ENCODE measurements around the gene NT5C2.
"Not testable (repeated sequence)": the region's sequence is repeated elsewhere in the genome, so short reads cannot be mapped to it uniquely, and the experiment has no call there.

NT5C2 gene

DNA sequence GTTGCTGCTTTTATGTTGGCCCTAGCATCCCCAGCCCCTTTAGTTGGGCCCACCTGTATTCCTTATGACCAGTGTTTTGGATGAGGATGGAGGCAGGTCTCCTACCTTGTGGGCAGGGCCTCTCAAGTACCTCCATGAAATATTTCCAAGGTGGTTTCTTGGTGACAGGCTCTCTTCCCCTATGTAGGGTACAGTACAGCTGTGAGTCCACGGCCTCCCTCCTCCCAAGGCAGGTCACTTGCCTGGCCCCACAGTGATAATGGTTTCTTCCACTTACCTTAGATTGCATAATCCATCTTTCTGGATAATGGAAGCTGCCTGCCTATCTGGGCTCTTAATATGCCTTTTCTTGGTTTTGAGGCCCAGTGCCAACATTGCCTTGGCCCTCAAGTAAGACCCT, 110.4 kb downstream of the NT5C2 start:
- no peak for DNase-seq

GRCh38 chr10:103080891-103081581, 112.0 kb downstream of the NT5C2 start:
- no peak for DNase-seq

GRCh38 chr10:103079946-103080345, 113.1 kb downstream of the NT5C2 start:
- DNase-seq = no peak

GRCh38 chr10:103079100-103079499, 114.0 kb downstream of the NT5C2 start:
- DNase-seq = no peak

DNA sequence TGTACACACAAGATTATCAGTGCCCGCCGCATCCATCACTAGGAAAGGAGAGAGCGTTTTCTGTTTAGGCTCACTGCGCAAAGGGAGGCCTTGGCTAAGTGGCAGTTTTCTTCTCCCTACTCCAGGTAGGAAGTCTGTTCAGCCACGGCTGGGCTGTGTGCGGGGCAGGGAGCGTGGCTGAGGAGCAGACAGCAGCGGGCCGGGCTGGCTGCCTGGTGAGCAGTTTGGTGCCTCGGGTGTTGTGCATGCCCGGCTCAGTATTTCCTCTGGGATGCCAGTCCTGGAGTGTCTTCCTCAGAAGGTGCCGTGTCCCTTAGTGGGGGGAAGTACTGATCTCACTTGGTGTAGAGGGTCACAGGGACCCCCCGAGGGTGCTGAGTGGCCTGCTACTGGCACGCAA, 114.4 kb downstream of the NT5C2 start:
- DNase-seq = no peak

- DNase-seq = no peak
Measured at GRCh38 chr10:103078309-103078615, 114.8 kb downstream of the NT5C2 start.

- no peak for DNase-seq
Measured at GRCh38 chr10:103077491-103078308, 115.4 kb downstream of the NT5C2 start.

GRCh38 chr10:103077020-103077419, 116.1 kb downstream of the NT5C2 start:
- no peak for DNase-seq

- no peak for DNase-seq
Measured at GRCh38 chr10:103072891-103073290, 120.2 kb downstream of the NT5C2 start.

DNA sequence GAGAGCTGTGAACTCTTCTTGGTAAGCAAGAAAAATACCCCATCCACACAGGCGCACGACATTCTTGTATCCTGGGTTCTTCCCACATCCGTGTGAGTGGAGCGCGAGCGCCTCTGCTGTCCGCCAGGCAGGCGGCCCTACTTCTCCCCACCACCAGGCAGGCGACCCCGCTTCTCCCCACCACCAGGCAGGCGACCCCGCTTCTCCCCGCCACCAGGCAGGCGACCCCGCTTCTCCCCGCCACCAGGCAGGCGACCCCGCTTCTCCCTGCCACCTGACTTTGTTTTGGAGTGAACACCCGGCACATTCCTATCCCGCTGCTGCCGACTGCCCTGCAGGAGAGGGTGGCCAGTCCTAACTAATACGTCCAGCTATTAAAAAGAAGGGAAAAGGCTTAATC, 120.8 kb downstream of the NT5C2 start:
- DNase-seq = no peak

DNA sequence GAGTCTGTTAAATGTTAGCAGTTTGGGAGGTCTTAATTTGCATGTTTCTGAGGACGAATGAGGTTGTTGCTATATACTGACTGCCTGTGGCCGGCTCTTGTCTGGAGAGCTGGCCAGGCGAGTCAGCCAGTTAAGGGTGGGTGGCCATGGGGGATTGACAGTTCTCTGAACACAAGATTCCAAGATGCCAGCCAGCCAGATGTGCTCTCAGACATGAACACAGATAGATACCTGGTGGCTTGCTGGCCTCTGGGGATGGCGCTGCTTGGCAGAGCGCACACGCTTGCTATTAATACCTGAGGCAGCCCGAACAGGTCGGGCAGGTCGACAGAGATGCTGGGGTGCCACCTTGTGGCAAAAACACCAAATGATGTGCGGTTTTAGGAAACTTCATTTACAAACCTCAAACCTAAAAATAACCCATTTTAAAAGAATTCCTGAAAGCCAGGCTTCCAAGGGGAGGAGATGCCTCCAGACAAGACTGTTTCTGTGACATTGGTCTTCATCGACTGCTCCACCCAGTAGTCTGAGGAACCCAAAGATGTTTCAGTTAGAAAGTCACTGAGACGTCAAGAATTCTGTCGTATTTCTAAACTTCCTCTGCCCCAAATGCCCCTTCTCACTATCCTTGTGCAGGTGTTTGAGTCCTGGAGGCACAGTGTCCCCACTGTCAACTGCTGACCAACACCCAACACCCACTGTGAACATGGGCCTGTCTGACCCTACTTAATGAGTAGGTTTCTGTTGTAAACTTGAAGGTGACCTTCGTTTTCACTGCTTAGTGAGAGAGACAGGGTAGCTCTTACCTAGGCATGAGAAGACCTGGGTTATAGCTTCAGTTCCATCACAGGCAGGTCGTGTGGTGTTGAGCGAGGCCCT, 123.4 kb downstream of the NT5C2 start:
- peak; percentile 73 for DNase-seq

DNA sequence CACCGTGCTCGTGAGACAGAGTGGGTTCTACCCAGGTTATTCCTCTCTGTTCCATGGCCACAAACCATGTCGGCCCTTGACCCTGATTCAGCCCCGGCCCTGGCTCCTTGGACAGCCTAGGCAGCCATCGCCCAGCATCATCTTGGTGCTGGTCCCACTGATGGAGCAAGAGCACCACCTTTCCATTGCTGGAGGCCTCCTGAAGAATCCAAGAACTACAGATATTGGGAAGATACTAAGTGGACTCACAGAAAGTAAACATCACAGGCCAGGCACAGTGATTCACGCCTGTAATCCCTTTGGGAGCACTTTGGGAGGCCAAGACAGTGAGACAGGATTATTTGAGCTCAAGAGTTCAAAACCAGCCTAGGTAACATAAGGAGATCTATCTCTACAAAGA, 125.1 kb downstream of the NT5C2 start:
- no peak for DNase-seq

GRCh38 chr10:103067484-103067883, 125.6 kb downstream of the NT5C2 start:
- no peak for DNase-seq

GRCh38 chr10:103067099-103067477, 126.0 kb downstream of the NT5C2 start:
- not testable (repeated sequence) for DNase-seq

GRCh38 chr10:103066141-103067098, 126.7 kb downstream of the NT5C2 start:
- DNase-seq = no peak

DNA sequence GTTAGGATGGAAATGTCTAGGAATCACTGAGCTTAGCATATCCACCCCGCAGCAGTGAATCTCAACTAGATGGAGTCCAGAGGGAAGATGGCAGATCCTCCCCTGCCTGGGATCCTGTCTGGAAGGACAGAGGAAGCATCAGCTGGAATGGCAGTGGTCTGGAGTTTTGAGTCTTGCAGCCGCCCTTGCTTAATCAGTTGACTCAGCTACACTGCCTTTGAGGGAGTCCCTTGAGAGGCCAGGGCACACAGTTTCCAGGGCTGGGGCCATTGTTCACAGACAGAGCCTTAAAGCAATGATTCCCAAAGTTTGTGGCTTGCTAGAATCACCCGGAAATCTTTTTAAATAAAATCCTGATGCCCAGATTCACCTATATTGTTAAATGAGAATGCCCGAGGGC, 128.1 kb downstream of the NT5C2 start:
- DNase-seq = no peak

- DNase-seq = no peak
Measured at GRCh38 chr10:103062854-103063590, 130.1 kb downstream of the NT5C2 start.

- no peak for DNase-seq
Measured at GRCh38 chr10:103060575-103060974, 132.5 kb downstream of the NT5C2 start.

GRCh38 chr10:103058034-103058433, 135.0 kb downstream of the NT5C2 start:
- DNase-seq = no peak

GRCh38 chr10:103055105-103055504, 138.0 kb downstream of the NT5C2 start:
- DNase-seq = no peak

DNA sequence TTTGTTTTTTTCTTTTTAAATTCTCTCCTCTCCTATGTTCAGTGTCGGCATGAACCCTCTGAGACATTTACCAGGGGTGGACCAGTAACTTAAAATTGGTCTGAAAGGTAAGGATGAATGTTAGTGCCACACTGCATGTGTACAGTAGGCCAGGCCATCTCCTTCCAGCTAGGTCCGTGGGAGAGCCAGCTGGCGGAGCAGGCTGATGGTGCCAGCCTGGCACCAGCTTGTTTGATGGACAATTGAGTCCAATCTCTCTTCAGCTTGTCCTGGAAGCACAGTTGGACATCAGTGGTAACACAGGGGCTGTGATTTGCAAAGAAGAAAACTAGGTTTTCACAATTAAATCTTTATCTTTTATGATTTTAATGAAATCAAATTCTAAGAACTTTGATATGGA, 138.5 kb downstream of the NT5C2 start:
- no peak for DNase-seq
